ENCODE data around the gene IGLL1. TPM values are rescaled to one million over a fixed set of nuclear protein-coding genes. Genes with fewer than 3 reads are reported as not detected.
"Not testable (repeated sequence)": the region's sequence is repeated elsewhere in the genome, so short reads cannot be mapped to it uniquely, and the experiment has no call there.

The IGLL1 gene
- total RNA-seq, 1 donor from 2014 or later = not detected

DNA sequence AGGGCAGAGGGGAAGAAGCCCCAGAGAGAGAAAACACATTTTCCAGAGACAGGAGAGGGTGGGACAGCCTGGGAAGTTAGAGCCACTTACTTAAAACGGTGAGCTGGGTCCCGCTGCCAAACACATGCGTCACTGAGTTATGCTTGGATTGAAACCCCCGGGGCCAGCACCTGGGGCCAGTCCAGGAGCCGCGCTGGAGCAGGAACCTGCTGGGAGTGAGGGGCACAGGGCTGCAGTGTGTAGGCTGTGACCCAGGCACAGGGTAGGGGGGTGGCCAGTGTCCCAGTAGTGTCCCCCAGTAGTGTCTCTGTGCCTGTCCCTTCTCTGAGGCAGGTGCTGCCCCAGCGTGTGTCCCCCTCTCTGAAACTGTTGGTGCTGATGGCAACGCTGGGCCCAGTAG is 5.2 kb downstream of the IGLL1 start:
- no peak for DNase-seq (ENCODE audit: extremely low spot score, unreplicated experiment)
- H3K36me3 Mint-ChIP-seq = peaks cover 4% of the 10 kb centered on the region
- H3K27me3 Mint-ChIP-seq = peaks cover 7% of the 10 kb centered on the region
- no peak overlapping the region for H3K4me3 Mint-ChIP-seq
- TF ChIP-seq, protein P1, sequence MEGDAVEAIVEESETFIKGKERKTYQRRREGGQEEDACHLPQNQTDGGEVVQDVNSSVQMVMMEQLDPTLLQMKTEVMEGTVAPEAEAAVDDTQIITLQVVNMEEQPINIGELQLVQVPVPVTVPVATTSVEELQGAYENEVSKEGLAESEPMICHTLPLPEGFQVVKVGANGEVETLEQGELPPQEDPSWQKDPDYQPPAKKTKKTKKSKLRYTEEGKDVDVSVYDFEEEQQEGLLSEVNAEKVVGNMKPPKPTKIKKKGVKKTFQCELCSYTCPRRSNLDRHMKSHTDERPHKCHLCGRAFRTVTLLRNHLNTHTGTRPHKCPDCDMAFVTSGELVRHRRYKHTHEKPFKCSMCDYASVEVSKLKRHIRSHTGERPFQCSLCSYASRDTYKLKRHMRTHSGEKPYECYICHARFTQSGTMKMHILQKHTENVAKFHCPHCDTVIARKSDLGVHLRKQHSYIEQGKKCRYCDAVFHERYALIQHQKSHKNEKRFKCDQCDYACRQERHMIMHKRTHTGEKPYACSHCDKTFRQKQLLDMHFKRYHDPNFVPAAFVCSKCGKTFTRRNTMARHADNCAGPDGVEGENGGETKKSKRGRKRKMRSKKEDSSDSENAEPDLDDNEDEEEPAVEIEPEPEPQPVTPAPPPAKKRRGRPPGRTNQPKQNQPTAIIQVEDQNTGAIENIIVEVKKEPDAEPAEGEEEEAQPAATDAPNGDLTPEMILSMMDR (conservative IDR thresholded peaks at IDR 0.05) = no peak
- peaks cover 7% of the 10 kb centered on the region for H3K9me3 Mint-ChIP-seq
- no peak overlapping the region for H3K27ac Mint-ChIP-seq
- peaks cover 5% of the 10 kb centered on the region for H3K4me1 Mint-ChIP-seq (ENCODE audit: unreplicated experiment)

DNA sequence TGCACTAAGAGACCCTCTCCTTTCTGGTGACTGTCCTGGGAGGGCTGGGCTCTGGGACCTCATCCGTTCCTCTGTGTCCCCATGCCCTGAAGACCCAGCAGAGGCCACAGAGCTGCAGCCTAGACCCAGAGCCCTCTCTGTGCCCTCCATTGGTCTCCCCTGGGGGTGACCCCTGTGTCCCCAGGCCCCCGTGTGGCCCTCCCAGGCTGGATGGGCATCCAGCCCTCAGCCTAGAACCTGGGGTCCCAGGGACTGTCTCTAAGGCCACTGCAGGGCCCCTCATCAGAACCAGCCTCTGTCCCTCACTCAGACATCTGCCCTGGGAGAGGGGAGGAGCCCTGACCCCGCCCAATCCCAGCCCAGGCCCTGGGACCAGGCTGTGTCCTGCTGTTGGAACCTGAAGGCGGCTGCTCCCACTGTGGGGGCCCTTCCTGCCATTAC is 5.7 kb downstream of the IGLL1 start:
- Mint-ChIP-seq H3K27ac (no peak overlapping the region), H3K4me1 (ENCODE audit: unreplicated experiment) (peaks cover 5% of the 10 kb centered on the region), H3K9me3 (peaks cover 7% of the 10 kb centered on the region), H3K27me3 (peaks cover 7% of the 10 kb centered on the region), H3K4me3 (no peak overlapping the region), H3K36me3 (peaks cover 4% of the 10 kb centered on the region)
- no peak for DNase-seq (ENCODE audit: extremely low spot score, unreplicated experiment)
- TF ChIP-seq, protein P1 (conservative IDR thresholded peaks at IDR 0.05) = no peak

DNA sequence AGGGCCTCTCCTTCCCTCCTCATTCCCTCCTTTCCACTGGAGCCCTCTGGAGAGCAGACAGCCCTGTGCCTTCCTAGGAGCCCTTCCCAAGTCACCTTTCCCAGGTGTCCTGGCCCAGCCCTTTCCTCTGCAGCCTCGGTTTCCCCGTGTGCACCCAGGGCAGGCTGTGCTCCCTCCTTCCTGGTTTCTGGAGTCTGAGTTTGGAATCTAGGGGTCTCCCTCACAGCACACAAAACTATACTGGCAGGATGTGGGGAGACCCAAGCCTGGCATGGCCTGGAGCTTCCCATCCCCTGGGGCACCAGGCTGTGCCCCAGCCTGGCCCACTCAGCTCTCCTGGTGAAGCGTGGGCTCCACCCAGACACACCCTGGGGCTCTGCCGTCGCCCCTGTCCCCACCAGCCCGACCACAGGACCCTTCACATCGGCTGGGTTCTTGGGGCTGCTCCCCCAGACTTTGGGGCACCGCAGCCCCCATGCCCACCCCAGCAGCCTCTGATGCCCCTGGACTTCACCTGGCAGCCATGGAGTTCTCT is 6.3 kb downstream of the IGLL1 start:
- H3K4me3 Mint-ChIP-seq; DNase-seq (ENCODE audit: extremely low spot score, unreplicated experiment); H3K36me3 Mint-ChIP-seq; H3K27ac Mint-ChIP-seq; H3K9me3 Mint-ChIP-seq; H3K27me3 Mint-ChIP-seq; H3K4me1 Mint-ChIP-seq (ENCODE audit: unreplicated experiment): not testable (repeated sequence)

DNA sequence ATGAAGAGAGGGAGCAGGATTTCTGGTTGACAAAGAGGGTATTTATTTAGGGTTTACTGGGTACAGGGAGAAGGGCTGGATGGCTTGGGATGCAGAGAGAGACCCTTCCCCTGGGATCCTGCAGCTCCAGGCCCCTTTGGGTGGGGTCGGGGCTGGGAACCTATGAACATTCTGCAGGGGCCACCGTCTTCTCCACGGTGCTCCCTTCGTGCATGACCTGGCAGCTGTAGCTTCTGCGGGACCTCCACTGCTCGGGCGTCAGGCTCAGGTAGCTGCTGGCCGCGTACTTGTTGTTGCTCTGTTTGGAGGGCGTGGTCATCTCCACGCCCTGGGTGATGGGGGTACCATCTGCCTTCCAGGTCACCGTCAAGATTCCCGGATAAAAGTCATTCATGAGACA is 7.0 kb downstream of the IGLL1 start:
- not testable (repeated sequence) for H3K9me3 Mint-ChIP-seq; H3K36me3 Mint-ChIP-seq; H3K4me1 Mint-ChIP-seq (ENCODE audit: unreplicated experiment); H3K27ac Mint-ChIP-seq; H3K4me3 Mint-ChIP-seq; H3K27me3 Mint-ChIP-seq; DNase-seq (ENCODE audit: extremely low spot score, unreplicated experiment)

DNA sequence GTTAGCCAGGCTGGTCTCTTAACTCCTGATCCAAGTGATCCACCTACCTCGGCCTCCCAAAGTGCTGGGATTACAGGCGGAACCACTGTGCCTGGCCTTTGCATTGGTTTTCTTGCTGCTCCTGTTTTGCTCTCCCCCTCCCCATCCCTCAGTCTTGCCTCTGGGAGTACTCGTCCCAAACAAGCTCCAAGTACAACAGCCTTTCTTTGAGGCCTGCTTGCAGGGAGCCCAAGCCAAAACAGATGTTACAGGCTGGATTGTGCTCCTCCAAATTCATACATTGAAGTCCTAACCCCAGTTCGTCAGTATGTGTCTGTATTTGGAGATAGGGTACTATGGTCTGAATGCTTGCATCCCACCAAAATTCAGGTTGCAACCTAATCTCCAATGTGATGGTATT is 8.6 kb downstream of the IGLL1 start:
- TF ChIP-seq, protein P1 (conservative IDR thresholded peaks at IDR 0.05) = no peak
- Mint-ChIP-seq H3K4me1 (ENCODE audit: unreplicated experiment) (peaks cover 10% of the 10 kb centered on the region), H3K36me3 (peaks cover 4% of the 10 kb centered on the region), H3K9me3 (peaks cover 7% of the 10 kb centered on the region), H3K27ac (no peak overlapping the region), H3K4me3 (no peak overlapping the region), H3K27me3 (peaks cover 10% of the 10 kb centered on the region)
- no peak for DNase-seq (ENCODE audit: extremely low spot score, unreplicated experiment)

DNA sequence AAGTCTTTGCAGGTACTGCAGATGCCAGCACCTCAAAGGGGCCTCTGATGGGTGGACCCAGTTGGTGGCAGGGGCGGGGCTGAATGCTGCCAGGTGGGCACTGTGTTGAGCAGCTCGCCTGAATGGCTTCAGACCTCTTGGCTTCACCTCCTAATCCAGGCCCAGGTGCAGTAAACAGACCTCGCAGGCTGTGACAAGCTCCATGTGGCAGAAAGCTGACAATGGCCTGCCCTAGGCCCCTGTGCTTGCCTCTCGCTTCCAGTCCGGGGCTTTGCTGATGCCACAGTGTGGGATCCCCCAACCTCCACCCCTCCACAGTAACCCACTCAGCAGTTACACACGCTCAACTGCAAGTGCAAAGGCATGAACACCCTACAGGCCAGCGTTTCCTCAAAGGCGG is 9.4 kb downstream of the IGLL1 start:
- H3K27me3 Mint-ChIP-seq = peaks cover 11% of the 10 kb centered on the region
- H3K27ac Mint-ChIP-seq = no peak overlapping the region
- peaks cover 12% of the 10 kb centered on the region for H3K4me1 Mint-ChIP-seq (ENCODE audit: unreplicated experiment)
- peaks cover 7% of the 10 kb centered on the region for H3K9me3 Mint-ChIP-seq
- DNase-seq (ENCODE audit: extremely low spot score, unreplicated experiment) = no peak
- TF ChIP-seq, protein P1 (conservative IDR thresholded peaks at IDR 0.05) = no peak
- H3K4me3 Mint-ChIP-seq = no peak overlapping the region
- H3K36me3 Mint-ChIP-seq = peaks cover 4% of the 10 kb centered on the region

DNA sequence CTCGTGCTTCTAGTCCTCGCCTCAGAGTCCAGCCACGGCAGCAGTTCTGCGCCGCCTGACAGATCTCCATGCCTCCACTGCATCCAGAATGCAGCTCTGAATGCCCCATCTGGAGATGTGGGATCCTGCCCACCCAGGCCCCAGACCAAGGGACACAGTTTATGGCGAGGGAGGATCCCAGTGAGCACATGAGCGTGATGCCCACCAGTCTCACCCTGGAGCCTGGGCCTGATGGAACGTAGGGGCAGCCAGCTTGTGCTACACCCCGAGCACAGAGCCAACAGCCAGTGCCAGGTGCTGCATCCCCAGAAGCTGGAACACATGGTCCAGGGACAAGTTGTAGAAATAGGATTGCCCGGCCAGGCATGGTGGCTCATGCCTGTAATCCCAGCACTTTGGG is 10.4 kb downstream of the IGLL1 start:
- DNase-seq (ENCODE audit: extremely low spot score, unreplicated experiment) = no peak
- Mint-ChIP-seq H3K9me3 (peaks cover 7% of the 10 kb centered on the region), H3K4me1 (ENCODE audit: unreplicated experiment) (peaks cover 16% of the 10 kb centered on the region), H3K4me3 (no peak overlapping the region), H3K27ac (no peak overlapping the region), H3K27me3 (peaks cover 8% of the 10 kb centered on the region), H3K36me3 (no peaks in the 10 kb centered on the region)
- TF ChIP-seq, protein P1 (conservative IDR thresholded peaks at IDR 0.05) = no peak

Measured in type B pancreatic cell (in vitro differentiated cells).